ENCODE results near the gene GLP1R.

The GLP1R gene

DNA sequence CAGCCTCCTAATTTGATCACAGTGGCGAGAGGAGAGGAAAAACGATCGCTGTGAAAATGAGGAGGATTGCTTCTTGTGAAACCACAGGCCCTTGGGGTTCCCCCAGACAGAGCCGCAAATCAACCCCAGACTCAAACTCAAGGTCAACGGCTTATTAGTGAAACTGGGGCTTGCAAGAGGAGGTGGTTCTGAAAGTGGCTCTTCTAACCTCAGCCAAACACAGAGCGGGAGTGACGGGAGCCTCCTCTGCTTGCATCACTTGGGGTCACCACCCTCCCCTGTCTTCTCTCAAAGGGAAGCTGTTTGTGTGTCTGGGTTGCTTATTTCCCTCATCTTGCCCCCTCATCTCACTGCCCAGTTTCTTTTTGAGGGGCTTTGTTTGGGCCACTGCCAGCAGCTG, 37.7 kb downstream of the GLP1R start:
- no peak for DNase-seq (ENCODE audit: low spot score)

DNA sequence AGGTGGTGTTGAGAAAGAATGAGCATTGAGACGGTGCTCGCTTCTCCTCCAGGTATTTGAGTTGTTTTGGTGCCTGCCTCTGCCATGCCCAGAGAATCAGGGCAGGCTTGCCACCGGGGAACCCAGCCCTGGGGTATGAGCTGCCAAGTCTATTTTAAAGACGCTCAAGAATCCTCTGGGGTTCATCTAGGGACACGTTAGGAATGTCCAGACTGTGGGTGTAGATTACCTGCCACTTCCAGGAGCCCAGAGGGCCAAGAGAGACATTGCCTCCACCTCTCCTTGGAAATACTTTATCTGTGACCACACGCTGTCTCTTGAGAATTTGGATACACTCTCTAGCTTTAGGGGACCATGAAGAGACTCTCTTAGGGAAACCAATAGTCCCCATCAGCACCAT, 38.1 kb downstream of the GLP1R start:
- DNase-seq (ENCODE audit: low spot score): no peak

DNA sequence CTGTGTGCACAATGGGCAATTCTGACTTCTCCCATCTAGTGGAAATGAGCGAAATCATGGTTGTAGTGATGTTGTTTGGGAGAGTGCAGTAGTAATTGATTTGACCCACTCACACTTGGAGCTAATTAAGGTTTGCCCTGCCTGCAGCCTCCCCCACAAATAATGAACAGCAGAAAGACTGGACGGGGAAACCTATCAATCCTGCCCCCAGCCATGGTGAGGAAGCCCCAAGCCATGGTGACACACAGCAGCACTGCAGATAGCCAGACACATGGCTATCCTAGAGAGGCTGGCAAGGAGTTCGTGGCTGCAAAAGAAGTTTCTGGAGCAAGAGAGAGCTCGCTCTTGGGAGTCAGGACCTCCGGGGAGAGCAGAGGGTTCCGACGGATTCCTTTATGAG, 38.6 kb downstream of the GLP1R start:
- DNase-seq (ENCODE audit: low spot score): no peak

- peak; percentile 71 for DNase-seq (ENCODE audit: low spot score)
Measured at GRCh38 chr6:39088331-39088730, 39.8 kb downstream of the GLP1R start.

- DNase-seq (ENCODE audit: low spot score): no peak
Measured at GRCh38 chr6:39090036-39090435, 41.5 kb downstream of the GLP1R start.

GRCh38 chr6:39091220-39091619, 42.6 kb downstream of the GLP1R start:
- no peak for DNase-seq (ENCODE audit: low spot score)

DNA sequence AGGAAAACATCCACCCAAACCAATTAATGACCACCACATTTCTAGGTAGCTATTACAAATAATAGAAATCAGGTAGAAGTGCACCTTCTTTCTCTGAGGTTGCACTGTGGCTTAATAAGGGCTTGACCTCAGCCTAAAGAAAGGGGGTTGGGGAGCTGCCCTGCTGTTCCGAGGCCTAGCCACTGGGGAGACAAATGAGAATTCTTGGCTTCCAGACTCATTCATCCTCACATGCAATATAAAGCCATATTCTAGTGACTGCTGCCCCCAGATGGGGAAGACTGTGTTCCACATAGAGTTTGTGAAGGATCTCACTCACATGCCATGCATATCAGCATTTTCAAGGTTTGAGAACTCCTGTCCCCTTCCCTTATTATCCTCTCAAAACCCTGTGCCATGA, 43.5 kb downstream of the GLP1R start:
- DNase-seq (ENCODE audit: low spot score): no peak

- no peak for DNase-seq (ENCODE audit: low spot score)
Measured at GRCh38 chr6:39093149-39093708, 44.6 kb downstream of the GLP1R start.

DNA sequence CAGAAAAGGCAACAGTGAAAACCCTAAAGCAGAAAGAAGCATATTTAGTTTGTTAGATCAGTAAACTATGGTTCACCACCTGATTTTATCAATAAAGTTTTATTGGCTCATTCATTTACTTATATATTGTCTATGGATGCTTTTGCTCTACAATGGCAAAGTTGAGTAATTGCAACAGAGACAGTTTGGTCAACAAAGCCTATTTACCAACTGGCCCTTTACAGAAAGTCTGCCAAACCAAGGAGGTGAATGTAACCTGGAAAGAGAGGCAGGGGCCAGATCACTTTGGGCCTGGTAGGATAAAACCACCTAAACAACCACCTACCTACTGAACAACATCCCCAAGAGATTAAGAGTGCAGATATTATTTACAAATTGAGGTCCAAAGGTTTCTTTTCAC, 47.0 kb downstream of the GLP1R start:
- DNase-seq (ENCODE audit: low spot score): no peak

- DNase-seq (ENCODE audit: low spot score): no peak
Measured at GRCh38 chr6:39100358-39100757, 51.8 kb downstream of the GLP1R start.

DNA sequence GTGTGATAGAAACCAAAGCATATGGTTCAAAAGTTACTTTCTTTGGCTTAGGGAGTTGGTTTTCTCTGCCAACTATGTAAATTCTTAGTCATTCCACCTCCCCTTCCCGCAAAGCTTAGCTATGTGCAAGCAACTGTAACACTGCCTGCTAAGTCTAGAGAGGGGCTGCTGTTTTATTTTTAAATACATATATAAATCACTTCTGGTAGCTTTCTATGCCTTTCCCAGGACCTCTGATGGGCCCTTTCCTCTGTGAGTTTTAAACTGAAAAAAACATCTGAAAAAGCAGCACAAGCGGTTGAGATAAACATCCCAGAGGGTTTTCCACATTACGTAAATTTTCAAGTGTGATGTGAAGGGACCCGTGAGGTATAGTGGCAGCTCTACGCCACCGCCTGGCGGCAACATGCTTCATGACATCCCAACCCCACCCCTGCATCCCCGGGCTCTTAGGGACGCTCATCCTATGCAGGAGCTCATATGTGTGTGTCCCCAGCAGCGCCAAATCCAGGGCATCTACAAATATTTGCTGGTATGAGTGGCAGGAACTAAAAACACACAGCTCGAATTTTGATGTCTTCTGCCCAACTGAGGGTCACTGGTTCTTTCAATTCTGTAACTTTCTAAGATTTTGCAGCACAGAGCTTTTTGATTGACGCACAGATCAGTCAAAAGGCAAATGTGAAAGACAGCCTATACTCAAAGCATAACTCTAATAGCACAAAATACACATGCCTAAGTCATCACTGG, 53.7 kb downstream of the GLP1R start:
- peak; percentile 61 for DNase-seq (ENCODE audit: low spot score)

DNA sequence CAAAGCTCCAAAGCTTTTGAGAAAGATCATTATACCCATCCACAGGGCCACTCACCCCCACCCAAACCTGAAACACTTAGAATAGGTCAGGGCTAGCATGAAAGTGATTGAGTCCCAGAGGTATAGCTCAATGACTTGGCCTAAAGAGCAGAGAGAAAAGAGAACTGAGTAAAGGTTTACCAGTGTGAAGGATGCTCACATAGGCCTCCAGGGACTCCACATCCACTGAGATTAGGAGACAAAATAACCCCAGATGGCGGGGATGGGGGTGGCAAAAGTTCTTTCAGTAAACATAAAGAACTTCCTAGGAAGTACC, 54.2 kb downstream of the GLP1R start:
- no peak for DNase-seq (ENCODE audit: low spot score)

DNA sequence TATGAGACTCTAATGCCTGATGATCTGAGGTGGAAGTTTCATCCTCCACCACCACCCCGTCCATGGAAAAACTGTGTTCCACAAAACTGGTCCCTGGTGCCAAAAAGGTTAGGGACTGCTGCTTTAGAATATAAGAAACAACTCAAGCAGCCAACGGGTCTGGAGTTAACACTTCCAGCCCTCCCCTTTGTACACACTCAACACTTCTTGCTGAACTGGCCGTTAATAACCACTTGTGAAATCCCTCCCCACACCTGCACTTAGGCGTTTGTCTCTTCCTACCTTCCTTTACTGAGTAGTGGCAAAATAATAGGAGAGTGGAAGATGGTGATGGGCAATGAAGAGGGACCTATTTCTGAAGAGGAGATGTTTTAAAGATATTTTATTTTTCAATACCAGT, 55.9 kb downstream of the GLP1R start:
- no peak for DNase-seq (ENCODE audit: low spot score)

GRCh38 chr6:39107034-39107433, 58.5 kb downstream of the GLP1R start:
- DNase-seq (ENCODE audit: low spot score): no peak

DNA sequence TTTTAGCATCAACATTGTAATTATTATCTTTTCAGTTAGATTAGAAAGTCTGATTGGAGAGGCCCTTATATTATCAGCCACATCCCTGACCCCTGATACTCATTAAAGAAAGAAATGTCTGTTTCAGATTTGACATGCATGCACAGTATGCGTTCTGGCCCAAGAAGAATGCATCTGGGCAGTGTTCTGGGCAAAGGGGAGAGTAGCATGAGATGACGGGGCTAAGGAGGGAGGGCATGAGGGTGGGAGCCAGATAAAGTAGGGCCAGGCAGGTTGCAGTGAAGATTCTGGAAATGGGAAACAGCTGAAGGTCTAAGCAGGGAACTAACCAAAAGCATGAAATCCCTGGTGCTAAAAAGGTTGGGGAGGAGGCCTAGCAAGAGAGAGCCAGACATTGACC, 59.1 kb downstream of the GLP1R start:
- no peak for DNase-seq (ENCODE audit: low spot score)

- no peak for DNase-seq (ENCODE audit: low spot score)
Measured at GRCh38 chr6:39108041-39108839, 59.7 kb downstream of the GLP1R start.

- DNase-seq (ENCODE audit: low spot score): no peak
Measured at GRCh38 chr6:39111280-39111679, 62.7 kb downstream of the GLP1R start.

- no peak for DNase-seq (ENCODE audit: low spot score)
Measured at GRCh38 chr6:39113788-39114187, 65.2 kb downstream of the GLP1R start.

DNA sequence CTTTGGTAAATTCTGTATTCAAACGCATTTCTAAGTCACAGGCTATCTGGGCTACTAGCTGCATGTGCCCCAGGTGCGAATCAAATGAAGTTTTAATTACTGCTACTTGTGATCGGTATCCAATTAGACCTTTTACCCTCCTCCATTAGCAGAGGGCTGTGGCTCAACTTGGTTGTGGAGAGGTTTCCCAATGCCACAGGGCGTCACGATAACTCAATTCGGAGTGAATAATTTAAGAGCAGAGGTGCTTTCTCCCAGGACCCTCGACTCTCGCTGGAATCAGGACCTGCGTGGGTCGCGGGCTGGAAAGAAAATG, 65.8 kb downstream of the GLP1R start:
- no peak for DNase-seq (ENCODE audit: low spot score)

DNA sequence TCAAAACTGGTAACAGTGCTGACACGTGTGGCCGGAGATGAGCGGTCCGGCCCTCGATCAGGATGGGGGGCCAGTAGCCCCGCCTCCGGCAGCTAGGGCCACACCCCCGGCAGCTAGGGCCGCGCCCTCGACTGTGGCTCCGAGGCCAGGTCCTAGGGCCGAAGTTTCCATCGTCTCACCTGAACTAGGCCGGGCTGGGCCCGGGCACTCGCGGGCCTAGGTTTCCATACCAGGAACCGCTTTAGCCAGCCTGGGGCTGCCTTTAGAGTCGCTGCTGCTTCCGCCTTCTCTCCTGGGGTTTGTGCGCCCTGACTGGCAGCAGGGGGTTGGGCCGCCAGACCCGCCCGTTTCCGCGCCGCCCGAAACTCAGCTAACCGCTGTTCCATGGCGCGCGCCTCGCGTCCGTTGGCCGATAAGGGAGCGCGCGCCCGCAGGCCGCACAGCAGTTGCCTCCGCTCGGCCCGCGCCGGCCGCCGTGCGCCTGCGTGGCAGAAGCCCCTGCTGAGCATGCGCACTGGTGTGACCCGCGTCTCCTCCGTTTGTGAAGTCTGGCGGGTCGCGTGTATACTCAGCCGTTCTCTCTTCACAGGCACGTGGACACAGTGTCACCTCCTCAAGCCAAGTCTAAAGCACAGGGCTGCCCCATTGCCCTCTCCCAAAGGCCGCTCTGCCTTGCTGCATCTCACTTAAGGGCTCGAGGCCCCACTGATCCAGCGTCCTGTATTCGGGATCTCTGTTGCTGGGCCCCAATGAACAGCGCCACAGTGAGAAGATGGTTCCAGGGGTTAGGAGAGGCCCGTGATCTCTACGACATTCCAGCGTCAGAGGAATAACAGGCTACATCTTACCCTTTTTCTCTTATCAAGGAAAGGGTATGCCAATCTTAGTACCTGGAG, 66.4 kb downstream of the GLP1R start, which contains the start of gene SAYSD1:
TSS of gene SAYSD1 (minus strand) at position 483 of the 896 bp plus-strand sequence. CDS start at position 386, 97 bp downstream.
- DNase-seq (ENCODE audit: low spot score): peak; percentile 98

- DNase-seq (ENCODE audit: low spot score): no peak
Measured at GRCh38 chr6:39118921-39119320, 70.3 kb downstream of the GLP1R start.

DNA sequence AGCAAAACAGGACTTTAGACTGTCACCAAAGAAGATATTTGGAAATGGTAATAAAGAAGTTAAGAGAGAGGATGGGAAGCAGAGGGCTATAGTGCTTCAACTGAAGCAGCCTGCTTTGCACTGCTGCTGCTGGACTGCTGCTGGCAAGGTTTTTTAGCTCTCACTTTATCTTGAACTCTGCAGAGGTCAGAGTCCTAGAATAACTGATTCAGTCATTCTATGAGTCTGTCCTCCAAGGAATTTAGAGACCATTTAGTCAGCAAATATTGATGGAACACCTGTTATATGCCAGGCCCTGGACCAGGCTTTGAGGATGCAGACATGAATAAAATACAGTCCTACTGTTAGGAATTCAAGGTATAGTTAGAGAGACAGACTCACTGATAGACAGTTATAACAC, 75.5 kb downstream of the GLP1R start:
- no peak for DNase-seq (ENCODE audit: low spot score)

Measured in AG08396 (cell line).